Gastrocnemius medialis (tissue), 4 donors: Measurements from ENCODE around the gene ZNF292.

Experiments used
- CTCF ChIP-seq, 5 experiments: fragments of 450-650 bp in 3 of 5; fragments of 200-600 bp in 2 of 5; sonication (generic) in 2 of 5; IDR thresholded peaks in 4 of 5; conservative IDR thresholded peaks in 1 of 5; 1 replicate in 4 of 5; 2 replicates in 1 of 5; pipeline ENCODE4 v1.5.1; 2016 to 2019; ENCODE audit warnings: antibody characterized with exemption in 5 of 5, mild to moderate bottlenecking in 3 of 5, moderate library complexity in 3 of 5
- POLR2A ChIP-seq, 2 donors: fragments of 450-650 bp; IDR thresholded peaks; one replicate each; pipeline ENCODE4 v1.6.1; 2017; ENCODE audit warnings: antibody characterized with exemption in 2 of 2, mild to moderate bottlenecking in 2 of 2, moderate library complexity in 2 of 2

GRCh38 chr6:87257975-87258374 lies 102.6 kb downstream of the ZNF292 start:
- no peak for TF ChIP-seq CTCF (IDR thresholded peaks at IDR 0.05 in 4 of 5, conservative IDR thresholded peaks at IDR 0.05 in 1 of 5)
- TF ChIP-seq POLR2A (IDR thresholded peaks at IDR 0.05), result no peak
